ENCODE measurements around the gene WDR90. TPM values are rescaled to one million over a fixed set of nuclear protein-coding genes. Genes with fewer than 3 reads are reported as not detected.
A peak's percentile ranks its signal among the peaks of the same experiment; 100 is the strongest.

The WDR90 gene
- 9.3 and 33.4 TPM in 2 replicates for total RNA-seq (ENCODE audit: low replicate concordance)

DNA sequence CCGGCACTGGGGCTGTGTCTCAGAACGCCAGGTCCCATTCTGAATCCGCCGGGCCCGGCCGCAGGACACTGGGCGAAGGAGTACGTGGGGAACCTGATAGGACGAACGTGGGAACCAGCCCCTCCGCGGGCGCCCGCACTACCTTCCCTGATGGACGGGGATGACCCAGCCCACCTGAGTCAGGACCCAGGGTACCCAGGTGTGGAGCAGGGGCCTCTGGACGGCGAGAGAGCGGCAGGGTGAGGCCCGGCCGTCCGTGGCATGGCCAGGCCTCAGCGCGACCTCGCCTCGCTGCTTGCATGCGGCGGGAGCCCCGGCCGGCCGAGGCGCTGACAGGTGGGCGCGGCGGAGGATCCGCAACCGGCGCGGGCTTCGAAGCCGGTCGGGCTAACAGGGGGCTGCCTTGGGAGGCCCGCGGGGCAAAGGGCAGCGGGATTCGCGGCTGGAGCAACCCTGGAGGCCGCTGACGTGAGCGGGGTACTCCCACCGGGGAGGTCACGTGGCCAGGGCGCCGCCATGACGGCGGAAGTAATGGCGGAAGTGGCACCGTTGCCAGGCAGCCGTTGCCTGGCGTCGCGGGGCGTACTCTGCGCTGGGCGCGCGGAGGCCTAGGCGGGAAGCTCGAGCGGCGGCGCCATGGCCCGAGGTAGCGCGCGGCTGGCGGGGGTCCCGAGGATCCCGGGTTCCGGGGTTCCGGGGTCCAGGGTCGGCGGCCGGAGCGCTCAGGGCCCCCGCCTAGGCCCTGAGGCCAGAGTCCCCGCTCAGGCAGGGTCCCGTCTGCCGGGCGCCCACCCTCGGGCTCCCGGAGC lies at the start of gene WDR90:
WDR90 (plus strand) TSS at position 585 of the 809 bp plus-strand sequence; CDS start at position 637, 52 bp downstream.
- peak within 1 kb of the TSS; percentile 92 for H3K4me2 ChIP-seq
- Mint-ChIP-seq H3K4me3 (peak within 1 kb of the TSS; percentile 84), H3K27ac (no peak within 1 kb of the TSS), H3K4me1 (peaks cover 6% of the 10 kb centered on the region), H3K36me3 (no peaks in the 10 kb centered on the region), H3K27me3 (ENCODE audit: insufficient read depth, low read depth) (no peaks in the 10 kb centered on the region), H3K9me3 (no peaks in the 10 kb centered on the region)
- H3K27me3 ChIP-seq: peaks cover 4% of the 10 kb centered on the region
- peak within 1 kb of the TSS; percentile 48 for H3K9ac ChIP-seq
- peak; percentile 96 for DNase-seq (ENCODE audit: low spot score)
- H2AFZ ChIP-seq (replicated peaks): peak within 1 kb of the TSS; percentile 16
- H3K27ac ChIP-seq: no peak within 1 kb of the TSS
- peaks cover 8% of the 10 kb centered on the region for H4K20me1 ChIP-seq (ENCODE audit: low read depth)
- peak within 1 kb of the TSS; percentile 81 for H3K4me3 ChIP-seq
- H3K36me3 ChIP-seq: no peaks in the 10 kb centered on the region
- no peaks in the 10 kb centered on the region for H3K79me2 ChIP-seq (ENCODE audit: low read depth)
- H3F3A ChIP-seq (ENCODE audit: low read depth): peaks cover 9% of the 10 kb centered on the region
- TF ChIP-seq EZH2phosphoT487 (IDR thresholded peaks at IDR 0.05): no peak
- TF ChIP-seq EZH2 (IDR thresholded peaks at IDR 0.05): no peak
- TF ChIP-seq, protein P1, sequence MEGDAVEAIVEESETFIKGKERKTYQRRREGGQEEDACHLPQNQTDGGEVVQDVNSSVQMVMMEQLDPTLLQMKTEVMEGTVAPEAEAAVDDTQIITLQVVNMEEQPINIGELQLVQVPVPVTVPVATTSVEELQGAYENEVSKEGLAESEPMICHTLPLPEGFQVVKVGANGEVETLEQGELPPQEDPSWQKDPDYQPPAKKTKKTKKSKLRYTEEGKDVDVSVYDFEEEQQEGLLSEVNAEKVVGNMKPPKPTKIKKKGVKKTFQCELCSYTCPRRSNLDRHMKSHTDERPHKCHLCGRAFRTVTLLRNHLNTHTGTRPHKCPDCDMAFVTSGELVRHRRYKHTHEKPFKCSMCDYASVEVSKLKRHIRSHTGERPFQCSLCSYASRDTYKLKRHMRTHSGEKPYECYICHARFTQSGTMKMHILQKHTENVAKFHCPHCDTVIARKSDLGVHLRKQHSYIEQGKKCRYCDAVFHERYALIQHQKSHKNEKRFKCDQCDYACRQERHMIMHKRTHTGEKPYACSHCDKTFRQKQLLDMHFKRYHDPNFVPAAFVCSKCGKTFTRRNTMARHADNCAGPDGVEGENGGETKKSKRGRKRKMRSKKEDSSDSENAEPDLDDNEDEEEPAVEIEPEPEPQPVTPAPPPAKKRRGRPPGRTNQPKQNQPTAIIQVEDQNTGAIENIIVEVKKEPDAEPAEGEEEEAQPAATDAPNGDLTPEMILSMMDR (IDR thresholded peaks at IDR 0.05): no peak
- H3K9me3 ChIP-seq (ENCODE audit: low read depth): no peaks in the 10 kb centered on the region
- H3K4me1 ChIP-seq: peaks cover 5% of the 10 kb centered on the region

DNA sequence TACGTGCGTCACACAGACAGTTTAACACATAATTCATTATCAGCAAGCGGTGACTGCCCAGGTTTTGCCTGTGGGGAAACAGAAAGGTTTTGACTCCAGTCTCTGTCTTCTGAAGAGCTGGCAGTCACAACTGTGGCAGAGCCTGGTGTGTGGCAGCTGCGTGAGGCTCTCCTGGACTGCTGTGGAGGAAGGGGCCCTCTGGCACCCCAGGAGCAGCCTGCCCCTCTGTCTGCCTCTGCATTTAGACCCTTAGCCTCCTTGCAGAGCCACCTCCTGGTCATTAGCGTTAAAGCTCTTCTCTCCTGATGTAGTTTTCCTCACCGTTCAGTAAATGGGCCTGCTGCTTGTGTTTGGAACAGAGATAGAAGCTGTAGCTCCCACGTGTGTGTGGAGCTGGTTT lies 48.4 kb upstream of the WDR90 start:
- no peak overlapping the region for H3K27ac Mint-ChIP-seq
- DNase-seq (ENCODE audit: low spot score): peak; percentile 50

DNA sequence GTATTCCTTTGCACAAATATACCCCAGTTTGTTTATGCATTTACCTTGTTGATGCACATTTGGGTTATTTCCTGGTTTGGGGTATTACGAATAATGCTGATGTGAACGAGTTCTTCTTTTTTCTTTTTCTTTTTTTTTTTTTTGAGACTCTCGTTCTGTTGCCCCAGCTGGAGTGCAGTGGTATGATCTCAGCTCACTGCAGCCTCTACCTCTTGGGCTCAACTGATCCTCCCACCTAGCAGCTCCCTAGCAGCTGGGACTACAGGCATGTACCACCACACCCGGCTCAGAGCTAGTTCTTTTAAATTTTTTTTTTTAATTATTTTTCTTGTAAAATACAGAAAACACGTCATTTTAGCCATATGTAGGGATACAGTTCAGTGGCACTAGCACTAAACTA lies 45.2 kb upstream of the WDR90 start:
- H3K4me1 ChIP-seq: no peaks in the 10 kb centered on the region
- Mint-ChIP-seq H3K27me3 (ENCODE audit: insufficient read depth, low read depth) (peaks cover 2% of the 10 kb centered on the region), H3K9me3 (peaks cover 30% of the 10 kb centered on the region), H3K27ac (no peak overlapping the region), H3K4me3 (no peak overlapping the region), H3K4me1 (peaks cover 9% of the 10 kb centered on the region), H3K36me3 (peaks cover 28% of the 10 kb centered on the region)
- TF ChIP-seq EZH2 (IDR thresholded peaks at IDR 0.05) (no peak), EZH2phosphoT487 (IDR thresholded peaks at IDR 0.05) (no peak)
- TF ChIP-seq, protein P1 (IDR thresholded peaks at IDR 0.05): no peak
- H3K27me3 ChIP-seq: no peaks in the 10 kb centered on the region
- no peak overlapping the region for H3K27ac ChIP-seq
- no peak overlapping the region for H3K4me2 ChIP-seq
- H2AFZ ChIP-seq (replicated peaks): no peak overlapping the region
- no peaks in the 10 kb centered on the region for H3K36me3 ChIP-seq
- H3K4me3 ChIP-seq: no peak overlapping the region
- no peak overlapping the region for H3K9ac ChIP-seq
- peaks cover 7% of the 10 kb centered on the region for H4K20me1 ChIP-seq (ENCODE audit: low read depth)
- no peaks in the 10 kb centered on the region for H3F3A ChIP-seq (ENCODE audit: low read depth)
- peaks cover 3% of the 10 kb centered on the region for H3K9me3 ChIP-seq (ENCODE audit: low read depth)
- peaks cover 16% of the 10 kb centered on the region for H3K79me2 ChIP-seq (ENCODE audit: low read depth)
- DNase-seq (ENCODE audit: low spot score): no peak

More for the DNA sequence above, 48.4 kb upstream of the WDR90 start:
- Histone ChIP-seq H3K27ac (peak overlapping the region; percentile 13), H3K9ac (no peak overlapping the region), H3K27me3 (no peaks in the 10 kb centered on the region), H4K20me1 (ENCODE audit: low read depth) (peaks cover 11% of the 10 kb centered on the region), H3K4me2 (no peak overlapping the region), H2AFZ (replicated peaks) (no peak overlapping the region), H3K79me2 (ENCODE audit: low read depth) (peaks cover 16% of the 10 kb centered on the region), H3K4me3 (no peak overlapping the region), H3K4me1 (no peaks in the 10 kb centered on the region), H3K36me3 (no peaks in the 10 kb centered on the region), H3F3A (ENCODE audit: low read depth) (no peaks in the 10 kb centered on the region), H3K9me3 (ENCODE audit: low read depth) (peaks cover 3% of the 10 kb centered on the region)
- Mint-ChIP-seq H3K27me3 (ENCODE audit: insufficient read depth, low read depth) (peaks cover 2% of the 10 kb centered on the region), H3K4me1 (peaks cover 3% of the 10 kb centered on the region), H3K4me3 (no peak overlapping the region), H3K9me3 (peaks cover 21% of the 10 kb centered on the region), H3K36me3 (peaks cover 37% of the 10 kb centered on the region)
- TF ChIP-seq, protein P1 (IDR thresholded peaks at IDR 0.05): peak; percentile 47
- TF ChIP-seq EZH2 (IDR thresholded peaks at IDR 0.05) (no peak), EZH2phosphoT487 (IDR thresholded peaks at IDR 0.05) (no peak)
